ENCODE measurements around the gene ADRM1. TPM values are rescaled to one million over a fixed set of nuclear protein-coding genes. Genes with fewer than 3 reads are reported as not detected.

ADRM1 gene
- total and polyA plus RNA-seq, 12 donors = 67.7 to 192 (median 74.7) TPM

GRCh38 chr20:62319346-62319909, 16.6 kb downstream of the ADRM1 start:
- DNase-seq = peak in 1 of 2 donors; percentile 15

GRCh38 chr20:62320581-62321354, 18.0 kb downstream of the ADRM1 start:
- peak in 6 of 8 donors; percentile 4 to 27 (median 19) for ATAC-seq
- H3K4me3 ChIP-seq = no peak overlapping the region
- no peaks in the 10 kb centered on the region for H3K9me3 ChIP-seq
- intact Hi-C loops (cut with DNase I) = no loop called here
- WGBS, 2 donors = 93% methylated on average over 20 to 22 of the region's 22 CpGs
- no peak overlapping the region for H3K27ac ChIP-seq
- DNase-seq = peak in 1 of 2 donors; percentile 25
- H3K4me1 ChIP-seq = no peaks in the 10 kb centered on the region
- peaks cover 5 to 85% (median 63%) of the 10 kb centered on the region in 9 donors for H3K36me3 ChIP-seq
- H3K27me3 ChIP-seq = no peaks in the 10 kb centered on the region
- TF ChIP-seq CTCF (IDR thresholded peaks at IDR 0.05) = no peak

More at GRCh38 chr20:62319346-62319909, 16.6 kb downstream of the ADRM1 start:
- Histone ChIP-seq H3K9me3 (no peaks in the 10 kb centered on the region), H3K27me3 (no peaks in the 10 kb centered on the region), H3K27ac (no peak overlapping the region), H3K4me1 (no peaks in the 10 kb centered on the region), H3K4me3 (no peak overlapping the region), H3K36me3 (peaks cover 10 to 87% (median 66%) of the 10 kb centered on the region in 9 donors)
- WGBS, 2 donors = 84 to 87% methylated on average over 29 of the region's 29 CpGs
- no peak for TF ChIP-seq CTCF (IDR thresholded peaks at IDR 0.05)
- intact Hi-C loops (cut with DNase I) = loop anchor here in 1 of 10 donors (5.0 kb wide), 1 partner anchor 33 kb away; no protein-coding TSS in a partner anchor
- no peak for ATAC-seq

- ATAC-seq = peak in 7 of 8 donors; percentile 7 to 41 (median 26)
- no peaks in the 10 kb centered on the region for H3K27me3 ChIP-seq
- H3K9me3 ChIP-seq = no peaks in the 10 kb centered on the region
- 92 to 94% methylated on average over 6 to 7 of the region's 7 CpGs for WGBS, 2 donors
- H3K4me3 ChIP-seq = no peak overlapping the region
- H3K27ac ChIP-seq = no peak overlapping the region
- peak in 1 of 2 donors; percentile 18 for DNase-seq
- intact Hi-C loops (cut with DNase I) = no loop called here
- H3K4me1 ChIP-seq = no peaks in the 10 kb centered on the region
- H3K36me3 ChIP-seq = peaks cover 2 to 85% (median 62%) of the 10 kb centered on the region in 9 donors
- TF ChIP-seq CTCF (IDR thresholded peaks at IDR 0.05) = no peak
These were observed 18.7 kb downstream of the ADRM1 start for GRCh38 chr20:62321521-62321948.

- H3K4me1 ChIP-seq = no peaks in the 10 kb centered on the region
- ATAC-seq (peak in 2 of 8 donors; percentile 1 to 4), DNase-seq (peak in 1 of 2 donors; percentile 10)
- H3K4me3 ChIP-seq = no peak overlapping the region
- H3K27ac ChIP-seq = no peak overlapping the region
- TF ChIP-seq CTCF (IDR thresholded peaks at IDR 0.05) = no peak
- peaks cover 0 to 85% (median 62%) of the 10 kb centered on the region in 9 donors for H3K36me3 ChIP-seq
- no peaks in the 10 kb centered on the region for H3K9me3 ChIP-seq
- no peaks in the 10 kb centered on the region for H3K27me3 ChIP-seq
- 97 to 98% methylated on average over 16 of the region's 16 CpGs for WGBS, 2 donors
- intact Hi-C loops (cut with DNase I) = no loop called here
These were observed 19.2 kb downstream of the ADRM1 start for GRCh38 chr20:62321975-62322374.

Measured in heart right ventricle (tissue), 16 donors.